HTR-8/SVneo (cell line): ENCODE results near the gene INSIG1.

Experiments used
- DNase-seq: peaks from one replicate; pipeline ENCODE4 v3.0.0; 2011; ENCODE audit warnings: low spot score, mixed read lengths; ENCODE audit not compliant: insufficient read length
- FAIRE-seq: peaks from 2 replicates; lab custom pipeline; 2011; peaks lifted over from hg19 to GRCh38; lab: Jason Lieb, UNC

The INSIG1 gene

GRCh38 chr7:155358066-155358947 lies 60.6 kb downstream of the INSIG1 start:
- DNase-seq (no peak), FAIRE-seq (no peak)

DNA sequence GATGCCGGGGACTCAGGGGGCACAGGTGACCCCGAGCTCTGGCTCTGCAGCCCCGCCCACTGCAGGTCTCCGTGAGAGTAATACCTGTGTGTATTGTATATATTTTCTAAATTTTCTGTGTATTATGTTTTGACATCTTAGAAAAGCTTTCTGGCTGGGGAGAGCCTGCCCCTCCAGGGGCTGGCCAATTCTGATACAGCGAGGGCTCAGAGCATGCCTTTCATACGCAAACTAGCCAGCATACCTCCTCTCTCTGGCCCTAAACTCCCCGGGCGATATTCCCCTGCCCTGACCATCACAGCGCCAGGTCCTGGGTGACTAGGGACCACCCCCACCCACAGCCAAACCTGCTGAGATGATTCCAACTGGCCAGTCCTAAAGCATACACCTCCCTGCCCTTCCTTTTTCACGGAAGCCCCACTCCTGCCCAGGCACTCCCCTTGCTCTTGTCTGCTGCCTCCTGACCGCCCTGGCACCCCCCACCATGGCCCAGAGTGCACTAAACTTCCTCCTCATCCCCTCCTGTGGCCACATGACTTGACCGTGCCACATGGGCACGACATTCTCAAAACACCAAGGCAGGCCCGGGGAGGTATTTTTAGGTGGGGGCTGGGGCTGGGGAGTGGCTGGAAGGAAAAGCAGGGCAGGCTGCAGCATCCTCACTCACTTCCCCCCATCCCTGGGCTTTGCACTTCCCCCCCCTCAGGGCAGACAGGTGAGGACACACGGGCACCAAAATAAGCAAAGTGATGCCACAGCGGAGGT lies 61.5 kb downstream of the INSIG1 start:
- FAIRE-seq (no peak), DNase-seq (no peak)
